IMR-90 (cell line): Measurements from ENCODE around the gene PPM1M.

ENCODE experiments used
- CTCF ChIP-seq: conservative IDR thresholded peaks from 2 replicates; pipeline ENCODE4 v1.5.1; 2012; ENCODE audit warnings: mild to moderate bottlenecking, low read depth, low read length, improper control_type of control experiment
- MAFK ChIP-seq: IDR thresholded peaks from 2 replicates; pipeline ENCODE4 v1.6.1; 2012; ENCODE audit warnings: low read depth, low read length, improper control_type of control experiment
- MAZ ChIP-seq: IDR thresholded peaks from 2 replicates; pipeline ENCODE4 v1.6.1; 2012; ENCODE audit warnings: low read depth, mild to moderate bottlenecking, low read length, improper control_type of control experiment, moderate library complexity, borderline replicate concordance
- MXI1 ChIP-seq: IDR thresholded peaks from 2 replicates; pipeline ENCODE4 v1.6.1; 2012; ENCODE audit warnings: low read depth, mild to moderate bottlenecking, low read length, moderate library complexity, borderline replicate concordance
- POLR2A ChIP-seq: IDR thresholded peaks from 2 replicates; pipeline ENCODE4 v1.6.1; 2012; ENCODE audit warnings: mild to moderate bottlenecking, low read depth, low read length
- RAD21 ChIP-seq: IDR thresholded peaks from 2 replicates; pipeline ENCODE4 v1.6.1; 2012; ENCODE audit warnings: low read length, improper control_type of control experiment
- RCOR1 ChIP-seq: IDR thresholded peaks from 2 replicates; pipeline ENCODE4 v1.6.1; 2012; ENCODE audit warnings: mild to moderate bottlenecking, low read length, improper control_type of control experiment; ENCODE audit not compliant: insufficient replicate concordance
- RFX5 ChIP-seq: IDR thresholded peaks from 2 replicates; pipeline ENCODE4 v1.8.0; 2012; ENCODE audit warnings: low read depth, mild to moderate bottlenecking, low read length, moderate library complexity
- USF2 ChIP-seq: fragments of 150-350 bp; IDR thresholded peaks from 2 replicates; pipeline ENCODE4 v1.6.1; 2017; ENCODE audit warnings: mild to moderate bottlenecking, antibody characterized with exemption, low read length, low read depth

GRCh38 chr3:52294320-52295150, 49.0 kb downstream of the PPM1M start:
- TF ChIP-seq POLR2A, result no peak
- TF ChIP-seq CTCF, result no peak
- no peak for TF ChIP-seq USF2
- no peak for TF ChIP-seq MXI1
- no peak for TF ChIP-seq RFX5
- TF ChIP-seq RCOR1, result no peak
- no peak for TF ChIP-seq MAZ
- no peak for TF ChIP-seq RAD21
- TF ChIP-seq MAFK, result no peak
